HG02870 (cell line): ENCODE data around the gene MYO1A.
"Not testable (repeated sequence)": the region's sequence is repeated elsewhere in the genome, so short reads cannot be mapped to it uniquely, and the experiment has no call there.

Source experiments
- ATAC-seq: cut with Tn5 transposase; IDR thresholded peaks from one replicate; pipeline ENCODE4 v1.9.1; 2021; ENCODE audit warnings: mild to moderate bottlenecking, moderate library complexity; ENCODE audit not compliant: unreplicated experiment

The MYO1A gene

GRCh38 chr12:57048423-57049118 is 1.4 kb downstream of the MYO1A start:
- ATAC-seq, result no peak

- ATAC-seq, result no peak
Observed at GRCh38 chr12:57047981-57048380, 1.9 kb downstream of the MYO1A start.

- no peak for ATAC-seq
Observed at GRCh38 chr12:57046947-57047890, 2.7 kb downstream of the MYO1A start.

- no peak for ATAC-seq
Observed at GRCh38 chr12:57046086-57046791, 3.7 kb downstream of the MYO1A start.

- ATAC-seq, result no peak
Observed at GRCh38 chr12:57044889-57045288, 5.0 kb downstream of the MYO1A start.

- ATAC-seq, result no peak
Observed at GRCh38 chr12:57044468-57044867, 5.5 kb downstream of the MYO1A start.

GRCh38 chr12:57042695-57043094 is 7.2 kb downstream of the MYO1A start:
- ATAC-seq, result no peak

- no peak for ATAC-seq
Observed at GRCh38 chr12:57040750-57041149, 9.2 kb downstream of the MYO1A start.

- no peak for ATAC-seq
Observed at GRCh38 chr12:57040211-57040610, 9.7 kb downstream of the MYO1A start.

- ATAC-seq, result no peak
Observed at GRCh38 chr12:57039016-57039798, 10.7 kb downstream of the MYO1A start.

- ATAC-seq, result no peak
Observed at GRCh38 chr12:57037264-57037663, 12.7 kb downstream of the MYO1A start.

- no peak for ATAC-seq
Observed at GRCh38 chr12:57033431-57033830, 16.5 kb downstream of the MYO1A start.

- no peak for ATAC-seq
Observed at GRCh38 chr12:57031789-57032188, 18.1 kb downstream of the MYO1A start.

- no peak for ATAC-seq
Observed at GRCh38 chr12:57031138-57031725, 18.7 kb downstream of the MYO1A start.

- ATAC-seq, result no peak
Observed at GRCh38 chr12:57029457-57029856, 20.5 kb downstream of the MYO1A start.

- no peak for ATAC-seq
Observed at GRCh38 chr12:57027805-57028153, 22.1 kb downstream of the MYO1A start.

- ATAC-seq, result no peak
Observed at GRCh38 chr12:57027011-57027804, 22.7 kb downstream of the MYO1A start.

- no peak for ATAC-seq
Observed at GRCh38 chr12:57025196-57025595, 24.7 kb downstream of the MYO1A start.

GRCh38 chr12:57022324-57022723 is 27.6 kb downstream of the MYO1A start:
- not testable (repeated sequence) for ATAC-seq
